ACC112 (cell line): ENCODE results near the gene NNAT.
"Not testable (repeated sequence)": the region's sequence is repeated elsewhere in the genome, so short reads cannot be mapped to it uniquely, and the experiment has no call there.

ENCODE experiments used
- H2AFZ ChIP-seq: fragments of 200-600 bp; sonication (generic); one replicate; pipeline ENCODE4 v1.6.0; 2017; ENCODE audit warnings: antibody characterized with exemption, low read length; ENCODE audit not compliant: unreplicated experiment
- H3K27ac ChIP-seq: fragments of 200-600 bp; sonication (generic); 2 replicates; pipeline ENCODE4 v1.5.1; 2014; ENCODE audit warnings: low read depth, mild to moderate bottlenecking, antibody characterized with exemption, low read length, moderate library complexity
- H3K27me3 ChIP-seq: fragments of 200-600 bp; sonication (generic); 2 replicates; pipeline ENCODE4 v1.6.1; 2014; ENCODE audit warnings: mild to moderate bottlenecking, antibody characterized with exemption, low read length, moderate library complexity, mixed read lengths; ENCODE audit not compliant: insufficient read depth
- H3K36me3 ChIP-seq: fragments of 200-600 bp; sonication (generic); 2 replicates; pipeline ENCODE4 v1.6.1; 2016; ENCODE audit warnings: mild to moderate bottlenecking, antibody characterized with exemption, low read length, moderate library complexity, mixed read lengths; ENCODE audit not compliant: insufficient read depth
- H3K4me1 ChIP-seq: fragments of 200-600 bp; sonication (generic); one replicate; pipeline ENCODE4 v1.6.1; 2016; ENCODE audit warnings: low read length, mixed read lengths; ENCODE audit not compliant: insufficient read depth, unreplicated experiment, control insufficient read depth
- H3K4me3 ChIP-seq: fragments of 200-600 bp; sonication (generic); 2 replicates; pipeline ENCODE4 v1.5.1; 2014; ENCODE audit warnings: mild to moderate bottlenecking, low read depth, low read length
- H3K79me2 ChIP-seq: fragments of 200-600 bp; sonication (generic); one replicate; pipeline ENCODE4 v1.6.0; 2016; ENCODE audit warnings: low read length; ENCODE audit not compliant: control insufficient read depth, unreplicated experiment, insufficient read depth

NNAT gene

GRCh38 chr20:37531856-37532255, 10.8 kb downstream of the NNAT start:
- H3K4me1 ChIP-seq = peaks cover 3% of the 10 kb centered on the region
- no peak overlapping the region for H2AFZ ChIP-seq
- no peak overlapping the region for H3K4me3 ChIP-seq
- 0 out of 2 replicates have a peak, but pooled peaks cover 4% of the 10 kb centered on the region for H3K27me3 ChIP-seq
- no peaks in the 10 kb centered on the region for H3K36me3 ChIP-seq
- no peak overlapping the region for H3K27ac ChIP-seq
- peaks cover 8% of the 10 kb centered on the region for H3K79me2 ChIP-seq

GRCh38 chr20:37533154-37533715, 12.2 kb downstream of the NNAT start:
- H3K36me3 ChIP-seq = no peaks in the 10 kb centered on the region
- no peak overlapping the region for H3K4me3 ChIP-seq
- no peak overlapping the region for H3K27ac ChIP-seq
- 0 out of 2 replicates have a peak, but pooled peaks cover 7% of the 10 kb centered on the region for H3K27me3 ChIP-seq
- no peak overlapping the region for H2AFZ ChIP-seq
- H3K79me2 ChIP-seq = no peaks in the 10 kb centered on the region
- H3K4me1 ChIP-seq = peaks cover 3% of the 10 kb centered on the region

- no peaks in the 10 kb centered on the region for H3K79me2 ChIP-seq
- peaks cover 3% of the 10 kb centered on the region for H3K4me1 ChIP-seq
- H2AFZ ChIP-seq = no peak overlapping the region
- H3K27ac ChIP-seq = no peak overlapping the region
- H3K36me3 ChIP-seq = no peaks in the 10 kb centered on the region
- 0 out of 2 replicates have a peak, but pooled peaks cover 7% of the 10 kb centered on the region for H3K27me3 ChIP-seq
- no peak overlapping the region for H3K4me3 ChIP-seq
Measured at GRCh38 chr20:37534401-37535157, 13.5 kb downstream of the NNAT start.

- Histone ChIP-seq H2AFZ (no peak overlapping the region), H3K4me3 (no peak overlapping the region), H3K79me2 (no peaks in the 10 kb centered on the region), H3K27me3 (0 out of 2 replicates have a peak, but pooled peaks cover 7% of the 10 kb centered on the region), H3K27ac (no peak overlapping the region), H3K36me3 (no peaks in the 10 kb centered on the region), H3K4me1 (peaks cover 3% of the 10 kb centered on the region)
Measured at GRCh38 chr20:37535443-37536132, 14.5 kb downstream of the NNAT start.

GRCh38 chr20:37537505-37537904, 16.5 kb downstream of the NNAT start:
- Histone ChIP-seq H3K79me2 (no peaks in the 10 kb centered on the region), H3K4me3 (no peak overlapping the region), H3K27ac (no peak overlapping the region), H2AFZ (no peak overlapping the region), H3K4me1 (peaks cover 3% of the 10 kb centered on the region), H3K27me3 (0 out of 2 replicates have a peak, but pooled peaks cover 7% of the 10 kb centered on the region), H3K36me3 (no peaks in the 10 kb centered on the region)

GRCh38 chr20:37538003-37538402, 17.0 kb downstream of the NNAT start:
- H3K4me1 ChIP-seq = peaks cover 3% of the 10 kb centered on the region
- H3K79me2 ChIP-seq = no peaks in the 10 kb centered on the region
- H2AFZ ChIP-seq = no peak overlapping the region
- H3K4me3 ChIP-seq = no peak overlapping the region
- no peak overlapping the region for H3K27ac ChIP-seq
- H3K36me3 ChIP-seq = no peaks in the 10 kb centered on the region
- 0 out of 2 replicates have a peak, but pooled peaks cover 7% of the 10 kb centered on the region for H3K27me3 ChIP-seq

- no peaks in the 10 kb centered on the region for H3K36me3 ChIP-seq
- H3K4me3 ChIP-seq = no peak overlapping the region
- H3K79me2 ChIP-seq = no peaks in the 10 kb centered on the region
- H2AFZ ChIP-seq = no peak overlapping the region
- no peak overlapping the region for H3K27ac ChIP-seq
- peaks cover 8% of the 10 kb centered on the region; the same call in 1 of the 2 replicates for H3K27me3 ChIP-seq
- no peaks in the 10 kb centered on the region for H3K4me1 ChIP-seq
Measured at GRCh38 chr20:37539424-37539823, 18.4 kb downstream of the NNAT start.

- H2AFZ ChIP-seq = no peak overlapping the region
- H3K36me3 ChIP-seq = no peaks in the 10 kb centered on the region
- no peaks in the 10 kb centered on the region for H3K79me2 ChIP-seq
- H3K27ac ChIP-seq = no peak overlapping the region
- H3K4me3 ChIP-seq = no peak overlapping the region
- peaks cover 14% of the 10 kb centered on the region; the same call in 1 of the 2 replicates for H3K27me3 ChIP-seq
- H3K4me1 ChIP-seq = no peaks in the 10 kb centered on the region
Measured at GRCh38 chr20:37540001-37540400, 19.0 kb downstream of the NNAT start.

GRCh38 chr20:37540838-37541237, 19.8 kb downstream of the NNAT start:
- not testable (repeated sequence) for H3K4me1 ChIP-seq, H3K27ac ChIP-seq, H2AFZ ChIP-seq, H3K36me3 ChIP-seq, H3K4me3 ChIP-seq, H3K79me2 ChIP-seq
- peaks cover 15% of the 10 kb centered on the region; the same call in 1 of the 2 replicates for H3K27me3 ChIP-seq

GRCh38 chr20:37541326-37541725, 20.3 kb downstream of the NNAT start:
- Histone ChIP-seq H3K27ac (no peak overlapping the region), H3K27me3 (peaks cover 15% of the 10 kb centered on the region; the same call in 1 of the 2 replicates), H3K79me2 (no peaks in the 10 kb centered on the region), H3K36me3 (no peaks in the 10 kb centered on the region), H3K4me1 (no peaks in the 10 kb centered on the region), H2AFZ (no peak overlapping the region), H3K4me3 (no peak overlapping the region)
